ENCODE data around the gene ZMYND10.

ZMYND10 gene

DNA sequence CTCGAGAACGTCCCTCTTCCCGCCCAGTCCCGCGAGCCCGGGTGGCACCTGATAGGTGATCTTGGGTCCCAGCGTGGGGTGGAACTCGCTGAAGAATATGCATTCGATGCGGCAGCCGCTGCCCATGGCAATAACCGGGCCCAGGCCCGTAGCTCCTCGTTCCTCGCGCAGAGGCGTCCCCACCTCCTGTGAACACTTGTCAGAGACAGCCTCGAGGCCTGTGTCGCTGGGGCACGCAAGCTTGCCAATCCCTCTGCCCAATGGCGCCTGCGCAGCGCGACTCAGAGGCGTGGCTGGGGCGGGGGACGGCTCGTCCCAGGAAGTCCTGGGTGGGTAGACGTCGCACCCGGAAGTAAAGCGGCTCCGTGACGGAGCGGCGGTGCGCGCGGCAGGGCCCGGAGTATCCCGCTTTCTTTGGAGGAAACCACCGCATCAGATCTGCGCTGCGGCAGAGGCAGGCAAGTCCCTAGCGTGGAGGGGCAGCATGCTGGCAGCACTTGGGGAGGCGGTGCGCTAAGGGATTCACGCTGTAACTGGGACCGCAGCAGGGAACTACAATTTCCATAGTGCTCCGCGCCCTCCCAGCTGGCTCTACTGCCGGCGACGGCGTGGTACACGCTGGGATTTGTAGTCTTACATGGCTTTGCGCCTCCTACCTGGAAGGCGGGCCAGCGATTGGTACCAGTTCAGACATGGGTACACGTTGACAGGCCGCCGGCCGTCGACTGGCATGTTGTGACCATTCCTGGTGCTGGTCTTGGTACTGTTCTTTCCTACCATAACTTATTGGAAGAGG lies 5.2 kb upstream of the ZMYND10 start, which contains the start of the genes CYB561D2 and NPRL2:
TSS of gene CYB561D2 (plus strand) at position 336 of the 796 bp plus-strand sequence. CDS start 572 bp downstream, outside the sequence.
TSS of gene NPRL2 (minus strand) at position 249 of the 796 bp plus-strand sequence. CDS start at position 126, 123 bp downstream.
- FAIRE-seq (peak; percentile 98), DNase-seq (ENCODE audit: extremely low spot score, insufficient read length, low read depth) (peak; percentile 96)

DNA sequence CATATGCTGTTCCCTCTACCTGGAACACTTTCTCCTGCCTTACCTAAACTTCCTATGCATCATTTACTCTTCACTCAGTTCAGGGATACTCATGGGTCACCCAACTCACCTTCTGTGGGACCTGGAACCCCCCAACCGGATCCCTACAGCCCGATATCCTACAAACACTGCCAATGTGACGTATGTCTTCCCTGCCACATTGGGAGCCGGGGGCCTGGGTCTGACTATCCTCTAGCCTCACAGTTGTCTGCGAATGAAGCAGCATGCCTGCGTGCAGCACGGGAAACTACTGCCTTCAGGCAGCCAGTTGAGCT lies 4.6 kb upstream of the ZMYND10 start:
- FAIRE-seq (no peak), DNase-seq (ENCODE audit: extremely low spot score, insufficient read length, low read depth) (no peak)

DNA sequence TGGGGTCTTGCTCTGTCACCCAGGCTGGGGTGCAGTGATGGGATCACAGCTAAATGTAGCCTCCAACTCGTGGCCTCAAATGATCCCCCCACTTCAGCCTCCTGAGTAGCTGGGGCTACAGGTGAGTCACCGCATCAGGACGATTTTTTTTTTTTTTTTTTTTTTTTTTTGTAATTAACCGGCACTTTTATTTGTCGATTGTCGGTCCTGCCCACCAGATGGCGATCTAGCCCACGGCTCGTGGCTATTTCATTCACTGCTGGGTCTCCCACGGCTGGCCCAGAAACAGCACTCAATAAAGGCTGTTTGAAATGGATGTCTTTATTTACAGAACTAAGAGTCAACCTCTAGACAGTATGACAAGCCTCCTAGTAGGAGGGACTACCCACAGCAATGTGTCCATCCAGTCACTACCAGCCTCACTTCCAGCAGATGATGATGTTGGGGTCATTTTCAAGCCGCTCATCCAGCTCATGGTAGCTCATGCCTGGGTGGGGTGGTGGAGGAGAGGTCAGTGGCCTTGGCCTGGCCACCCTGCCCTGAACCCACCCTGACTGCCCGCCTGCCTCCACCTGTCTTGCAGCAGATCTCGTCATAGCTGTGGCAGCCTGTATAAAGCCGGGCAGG lies 1.8 kb upstream of the ZMYND10 start:
- FAIRE-seq (peak; percentile 72), DNase-seq (ENCODE audit: extremely low spot score, insufficient read length, low read depth) (no peak)

DNA sequence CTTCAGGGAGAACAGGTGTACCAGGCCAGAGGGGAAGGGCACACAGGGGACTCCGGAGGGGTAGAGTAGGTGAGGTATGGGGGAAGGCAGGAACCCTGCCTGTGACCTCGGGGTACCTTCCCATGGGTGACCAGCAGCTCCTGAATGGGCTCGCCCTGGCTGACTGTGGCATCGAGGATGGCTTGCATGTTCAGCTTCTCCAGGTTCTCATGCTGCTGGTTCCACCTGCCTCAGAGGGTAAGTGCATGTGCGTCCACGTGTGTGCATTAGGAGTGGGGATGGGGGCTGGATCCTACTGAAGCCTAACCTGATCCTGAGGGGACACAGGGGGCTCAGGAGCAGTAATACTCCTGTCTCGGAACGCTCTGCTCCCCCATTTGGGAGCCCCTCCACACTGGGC lies 524 bp downstream of the ZMYND10 start:
- DNase-seq (ENCODE audit: extremely low spot score, insufficient read length, low read depth) (no peak), FAIRE-seq (no peak)

DNA sequence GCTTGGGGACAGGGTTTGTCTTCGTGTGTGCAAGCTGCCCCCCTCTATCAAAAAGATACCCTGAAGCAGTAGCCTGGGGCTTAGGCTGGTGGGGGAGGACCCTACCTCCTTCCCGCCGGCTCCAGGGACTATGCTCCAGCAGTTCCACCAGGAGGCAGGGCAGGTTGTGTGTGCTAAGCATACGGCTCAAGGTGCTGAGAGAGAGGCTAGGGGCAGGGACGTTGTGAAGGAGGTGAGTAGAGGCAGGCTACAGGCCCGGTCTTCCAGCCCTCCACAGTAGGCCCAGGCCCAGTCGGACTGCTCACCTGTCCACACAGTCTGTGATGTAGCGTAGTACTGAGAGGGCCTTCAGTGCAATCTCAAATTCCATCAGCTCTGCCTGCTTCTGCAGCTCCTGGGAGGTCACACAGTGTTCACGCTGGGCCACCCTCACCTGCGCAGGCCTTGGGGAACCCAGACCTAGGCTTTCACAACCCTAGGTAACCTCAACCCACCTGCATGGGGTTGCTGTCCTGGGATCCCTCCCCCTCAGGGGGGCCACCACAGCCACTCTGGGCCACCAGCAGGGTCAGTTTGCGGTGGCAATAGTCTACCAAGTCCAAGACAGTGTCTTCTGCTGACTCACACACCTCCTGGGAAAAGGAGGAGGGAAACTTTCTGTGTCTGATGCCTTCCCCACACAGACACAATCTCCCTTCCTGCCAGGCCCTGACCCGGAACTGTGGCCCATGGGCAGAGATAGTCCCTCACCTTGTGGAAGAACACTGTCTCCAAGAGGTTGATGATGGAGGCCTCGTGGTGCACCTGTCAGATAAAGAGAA lies 2.5 kb downstream of the ZMYND10 start:
- FAIRE-seq (no peak), DNase-seq (ENCODE audit: extremely low spot score, insufficient read length, low read depth) (no peak)

DNA sequence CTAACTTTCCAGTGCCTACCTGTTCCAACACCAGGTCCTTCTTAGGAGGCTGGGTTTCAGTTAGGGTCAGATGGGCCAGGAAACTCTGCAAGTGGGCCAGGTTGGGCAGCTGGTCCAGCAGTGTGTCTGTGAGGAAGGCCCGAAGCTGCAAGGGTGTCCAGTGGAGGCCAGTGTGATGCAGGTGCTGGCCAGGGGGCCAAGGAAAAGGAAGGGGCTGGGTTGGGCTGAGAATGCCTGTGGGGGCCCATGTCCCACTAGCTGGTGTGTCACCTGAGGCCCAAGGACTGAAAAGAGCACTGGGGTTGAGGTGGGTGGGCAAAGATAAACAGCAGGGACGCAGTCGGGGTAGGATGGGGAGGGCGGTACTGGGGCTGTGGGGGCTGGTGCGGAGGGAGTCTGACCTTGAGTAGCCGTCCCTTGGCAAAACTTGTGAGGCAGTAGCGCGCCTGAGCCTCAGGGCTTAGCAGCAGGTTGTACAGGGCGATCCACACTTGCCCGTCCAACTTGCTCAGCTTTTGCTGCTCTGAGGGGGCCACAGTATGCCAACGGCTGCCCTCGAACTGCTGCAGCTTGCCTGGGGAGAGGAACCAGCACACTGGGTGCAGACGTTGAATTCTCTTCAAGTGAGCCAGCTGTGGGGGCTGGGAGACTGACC lies 3.4 kb downstream of the ZMYND10 start:
- FAIRE-seq (no peak), DNase-seq (ENCODE audit: extremely low spot score, insufficient read length, low read depth) (no peak)

DNA sequence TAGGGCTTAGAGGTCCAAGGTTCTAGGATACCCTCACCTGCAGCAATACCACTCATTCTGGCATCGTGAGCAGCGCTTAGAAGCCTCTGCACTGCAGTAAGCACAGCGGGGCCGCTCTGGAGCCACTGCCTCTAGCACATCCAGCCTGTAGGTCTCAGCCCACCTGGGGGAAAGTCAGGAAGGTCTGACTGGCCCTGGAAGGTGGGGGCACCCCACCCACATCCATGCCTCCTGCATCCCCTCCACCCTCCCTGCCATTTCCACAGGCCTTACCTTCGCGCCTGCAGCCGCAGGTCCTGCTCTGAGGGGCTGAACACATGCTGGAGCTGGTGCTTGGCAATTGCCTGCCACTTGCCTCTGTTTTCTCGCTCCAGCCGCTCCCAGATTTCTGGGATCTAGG lies 4.0 kb downstream of the ZMYND10 start:
- DNase-seq (ENCODE audit: extremely low spot score, insufficient read length, low read depth), result no peak
- no peak for FAIRE-seq

DNA sequence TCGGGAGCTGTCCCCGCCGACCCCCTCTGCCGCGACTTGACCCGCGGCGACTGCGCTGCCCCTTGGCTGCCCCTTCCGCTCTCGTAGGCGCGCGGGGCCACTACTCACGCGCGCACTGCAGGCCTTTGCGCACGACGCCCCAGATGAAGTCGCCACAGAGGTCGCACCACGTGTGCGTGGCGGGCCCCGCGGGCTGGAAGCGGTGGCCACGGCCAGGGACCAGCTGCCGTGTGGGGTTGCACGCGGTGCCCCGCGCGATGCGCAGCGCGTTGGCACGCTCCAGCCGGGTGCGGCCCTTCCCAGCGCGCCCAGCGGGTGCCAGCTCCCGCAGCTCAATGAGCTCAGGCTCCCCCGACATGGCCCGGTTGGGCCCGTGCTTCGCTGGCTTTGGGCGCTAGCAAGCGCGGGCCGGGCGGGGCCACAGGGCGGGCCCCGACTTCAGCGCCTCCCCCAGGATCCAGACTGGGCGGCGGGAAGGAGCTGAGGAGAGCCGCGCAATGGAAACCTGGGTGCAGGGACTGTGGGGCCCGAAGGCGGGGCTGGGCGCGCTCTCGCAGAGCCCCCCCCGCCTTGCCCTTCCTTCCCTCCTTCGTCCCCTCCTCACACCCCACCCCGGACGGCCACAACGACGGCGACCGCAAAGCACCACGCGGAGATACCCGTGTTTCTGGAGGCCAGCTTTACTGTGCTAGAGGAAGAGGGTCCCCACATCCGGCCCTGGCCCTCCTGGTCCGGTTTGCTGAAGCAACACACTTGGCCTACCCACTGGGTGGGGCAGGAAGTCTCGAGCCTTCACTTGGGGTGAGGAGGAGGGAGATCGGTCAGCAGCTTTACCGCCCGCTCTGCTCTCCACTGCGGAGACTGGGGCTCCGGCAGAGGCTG lies 4.8 kb downstream of the ZMYND10 start, which contains the start of gene RASSF1:
TSS of gene RASSF1 (minus strand) at position 389 of the 882 bp plus-strand sequence. CDS start at position 358, 31 bp downstream.
- FAIRE-seq, result peak; percentile 88
- peak; percentile 65 for DNase-seq (ENCODE audit: extremely low spot score, insufficient read length, low read depth)

DNA sequence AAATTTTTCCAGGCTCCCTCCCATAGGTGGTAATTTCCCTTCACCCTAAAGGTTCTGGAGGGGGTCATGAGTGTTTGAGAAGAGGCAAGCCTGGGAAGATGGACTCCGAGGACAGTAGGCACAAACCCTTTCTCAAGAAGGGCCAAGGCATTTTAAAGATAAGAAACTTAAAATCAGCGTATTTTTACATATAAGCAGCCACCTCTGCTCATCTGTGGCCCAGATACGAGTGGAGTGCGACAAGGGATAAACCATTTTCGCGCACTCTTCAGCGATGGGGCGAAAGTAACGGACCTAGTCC lies 5.4 kb downstream of the ZMYND10 start:
- no peak for FAIRE-seq
- DNase-seq (ENCODE audit: extremely low spot score, insufficient read length, low read depth), result no peak

DNA sequence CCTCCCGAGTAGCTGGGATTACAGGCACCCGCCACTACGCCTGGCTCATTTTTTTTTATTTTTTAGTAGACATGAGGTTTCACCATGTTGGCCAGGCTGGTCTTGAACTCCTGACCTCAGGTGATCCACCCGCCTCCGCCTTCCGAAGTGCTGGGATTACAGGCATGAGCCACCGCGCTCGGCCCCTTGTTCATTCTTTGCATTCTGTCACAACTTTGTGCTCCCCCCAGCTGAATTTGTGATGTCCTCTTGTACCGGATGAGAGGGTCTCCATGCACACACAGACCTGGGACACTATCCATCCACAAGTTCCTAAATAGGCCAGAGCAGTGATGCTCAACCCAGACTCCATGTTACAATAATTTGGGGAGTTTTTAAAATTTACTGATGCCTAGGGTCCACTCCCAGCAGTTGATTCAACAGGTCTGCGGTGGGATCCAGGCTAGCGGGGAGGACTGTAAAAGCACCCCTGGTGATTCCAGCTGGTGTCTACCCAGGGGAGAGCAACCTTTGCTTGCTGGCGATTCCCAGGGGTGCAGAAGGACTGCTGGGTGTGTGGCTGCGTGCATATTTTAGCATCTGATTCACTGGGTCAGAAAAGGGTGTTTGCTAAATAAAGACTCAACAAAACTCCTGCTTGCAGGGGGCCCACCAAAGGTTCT lies 5.9 kb downstream of the ZMYND10 start:
- DNase-seq (ENCODE audit: extremely low spot score, insufficient read length, low read depth) (no peak), FAIRE-seq (peak; percentile 26)

DNA sequence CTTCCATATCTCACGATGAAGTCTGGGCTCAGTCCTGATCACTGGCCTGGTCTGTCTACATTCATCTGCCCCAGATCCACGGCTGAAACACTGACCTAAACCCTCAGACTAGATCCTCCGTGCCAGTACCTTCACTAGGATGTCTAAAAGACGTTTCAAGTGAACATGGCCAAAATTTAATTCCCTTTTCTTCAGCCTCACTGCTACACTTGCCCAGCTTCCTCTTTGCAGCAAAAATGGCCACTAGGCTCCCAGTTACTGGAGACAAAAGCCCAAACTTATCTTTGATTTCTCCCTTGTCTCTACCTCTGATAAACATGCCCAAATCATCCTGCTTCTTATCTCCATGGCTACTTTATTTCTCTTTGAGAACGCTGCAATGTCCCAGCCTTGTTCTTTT lies 6.6 kb downstream of the ZMYND10 start:
- peak; percentile 63 for FAIRE-seq
- DNase-seq (ENCODE audit: extremely low spot score, insufficient read length, low read depth), result no peak

DNA sequence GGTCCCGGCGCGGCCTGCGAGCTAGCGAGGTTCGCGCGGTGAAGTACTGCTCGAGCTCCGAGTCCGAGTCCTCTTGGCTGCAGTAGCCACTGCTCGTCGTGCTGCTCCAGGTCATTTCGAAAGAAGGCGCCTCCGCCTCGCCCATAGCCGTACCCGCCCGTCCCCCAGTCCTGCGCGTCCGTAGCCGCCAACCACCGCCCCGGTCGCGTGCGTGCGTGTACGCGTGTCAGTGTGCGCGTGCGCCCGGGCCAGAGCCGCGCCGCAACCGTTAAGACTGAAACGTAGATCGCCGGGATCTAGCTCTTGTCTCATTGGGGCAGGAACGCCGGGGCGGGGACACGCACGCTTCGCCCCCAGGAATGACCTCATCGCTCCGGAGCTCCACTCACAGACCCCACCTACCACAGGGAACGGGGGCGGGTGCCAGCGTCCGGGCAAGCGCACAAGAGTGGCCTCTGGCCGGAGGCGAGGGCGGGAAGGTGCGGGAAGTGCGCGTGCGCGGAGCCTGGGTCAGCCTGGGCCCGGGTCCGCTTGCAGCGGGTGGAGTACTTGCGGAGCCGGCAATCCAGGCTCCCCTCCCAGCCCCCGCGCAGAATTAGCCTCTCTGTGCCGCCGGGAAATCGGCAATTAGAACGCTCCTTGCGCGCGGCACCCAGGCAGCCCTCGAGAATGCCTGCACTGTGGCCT lies 8.2 kb downstream of the ZMYND10 start:
- FAIRE-seq, result peak; percentile 98
- DNase-seq (ENCODE audit: extremely low spot score, insufficient read length, low read depth), result peak; percentile 98

DNA sequence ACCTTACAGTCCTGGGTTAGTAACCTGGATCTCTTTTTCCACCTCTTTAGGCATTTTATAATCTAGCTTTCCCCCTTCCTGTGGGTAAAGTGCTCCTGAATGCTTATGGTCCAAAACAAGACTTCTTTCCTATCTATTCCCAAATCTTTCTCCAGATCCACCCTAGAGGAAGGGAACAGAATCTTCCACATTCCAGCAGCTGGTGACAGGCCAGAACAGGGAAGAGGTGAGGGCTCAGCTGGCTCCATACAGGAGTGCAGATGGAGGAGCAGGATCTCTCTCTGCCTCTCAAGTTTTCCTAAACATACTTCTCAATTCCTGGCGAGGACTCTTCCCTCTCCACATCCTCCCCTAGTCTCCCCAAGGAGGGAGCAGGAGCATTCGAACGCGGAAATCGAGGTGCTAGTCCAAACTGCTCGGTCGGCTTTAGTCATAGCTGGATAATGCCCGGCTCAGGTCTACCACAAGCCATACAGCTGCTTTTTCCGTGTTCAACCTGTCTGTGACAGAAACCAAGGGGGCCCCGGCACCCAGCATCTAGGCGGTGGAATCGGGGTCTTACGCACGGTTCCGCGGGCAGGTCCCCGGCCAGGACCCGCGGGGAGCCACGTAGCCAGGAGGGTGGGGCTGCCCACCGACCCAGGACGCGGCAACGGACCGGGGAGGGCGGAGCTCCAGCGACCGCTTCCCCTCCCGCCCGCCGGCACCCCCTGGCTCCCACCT lies 8.9 kb downstream of the ZMYND10 start:
- no peak for DNase-seq (ENCODE audit: extremely low spot score, insufficient read length, low read depth)
- no peak for FAIRE-seq

DNA sequence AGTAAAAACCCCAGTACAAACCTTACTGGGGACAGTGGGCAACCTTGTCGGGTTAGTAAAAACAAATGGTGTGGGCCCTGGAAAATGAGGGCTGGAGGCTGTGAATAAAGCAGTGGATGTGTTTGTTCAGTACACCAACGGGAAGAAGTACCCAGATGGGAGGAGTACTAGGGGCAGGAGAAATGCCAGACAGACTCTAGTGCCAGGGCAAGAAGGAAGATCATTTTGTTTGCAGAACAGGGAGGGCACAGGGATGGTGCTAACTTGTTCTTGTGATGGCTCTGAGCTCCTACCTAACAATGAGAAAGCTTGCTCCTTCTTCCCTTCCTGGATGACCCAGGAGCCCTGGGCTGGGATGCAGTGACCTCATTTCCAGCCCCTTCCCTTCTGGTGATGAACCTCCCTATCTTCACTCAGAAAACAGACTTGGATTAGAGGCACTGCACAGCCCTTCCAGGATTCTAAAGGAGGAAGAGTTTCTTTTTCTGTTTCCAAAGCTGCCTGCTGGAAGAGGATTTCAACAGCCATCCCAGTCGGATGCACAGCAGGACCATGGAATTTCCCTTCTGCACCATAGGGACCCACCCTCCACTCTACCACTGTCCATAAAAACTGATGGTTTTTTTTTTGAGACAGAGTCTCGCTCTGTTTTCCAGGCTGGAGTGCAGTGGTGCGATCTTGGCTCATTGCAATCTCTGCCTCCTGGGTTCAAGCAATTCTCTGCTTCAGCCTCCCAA lies 11.0 kb downstream of the ZMYND10 start:
- FAIRE-seq, result no peak
- DNase-seq (ENCODE audit: extremely low spot score, insufficient read length, low read depth), result no peak

DNA sequence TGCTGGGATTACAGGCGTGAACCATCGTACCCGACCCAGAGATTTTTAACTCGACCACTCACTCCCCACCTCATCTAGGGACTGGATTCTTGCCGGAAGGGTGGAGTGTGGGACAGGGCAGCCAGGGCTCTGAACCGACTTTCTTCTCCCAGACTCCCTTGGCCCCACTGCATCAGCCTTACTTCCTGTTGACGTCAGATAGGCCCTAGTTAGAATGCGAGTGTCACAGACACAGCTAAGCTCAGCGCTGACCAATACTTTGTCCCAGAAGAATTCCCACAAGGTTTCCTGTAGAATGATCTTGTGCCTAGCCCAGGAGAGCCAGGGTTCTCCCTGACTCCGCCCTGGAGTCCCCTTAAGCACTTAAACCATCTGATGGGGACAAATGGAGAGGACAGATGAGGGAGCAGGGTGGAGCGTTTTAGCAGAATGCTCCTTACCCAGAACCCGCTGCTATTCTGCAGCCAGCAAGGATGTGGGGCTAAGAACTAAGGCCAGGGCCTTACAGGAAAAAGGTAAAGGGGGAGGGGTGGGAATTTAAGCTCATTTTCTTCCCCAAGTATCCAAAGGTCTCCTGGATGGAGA lies 11.7 kb downstream of the ZMYND10 start:
- no peak for FAIRE-seq
- no peak for DNase-seq (ENCODE audit: extremely low spot score, insufficient read length, low read depth)

DNA sequence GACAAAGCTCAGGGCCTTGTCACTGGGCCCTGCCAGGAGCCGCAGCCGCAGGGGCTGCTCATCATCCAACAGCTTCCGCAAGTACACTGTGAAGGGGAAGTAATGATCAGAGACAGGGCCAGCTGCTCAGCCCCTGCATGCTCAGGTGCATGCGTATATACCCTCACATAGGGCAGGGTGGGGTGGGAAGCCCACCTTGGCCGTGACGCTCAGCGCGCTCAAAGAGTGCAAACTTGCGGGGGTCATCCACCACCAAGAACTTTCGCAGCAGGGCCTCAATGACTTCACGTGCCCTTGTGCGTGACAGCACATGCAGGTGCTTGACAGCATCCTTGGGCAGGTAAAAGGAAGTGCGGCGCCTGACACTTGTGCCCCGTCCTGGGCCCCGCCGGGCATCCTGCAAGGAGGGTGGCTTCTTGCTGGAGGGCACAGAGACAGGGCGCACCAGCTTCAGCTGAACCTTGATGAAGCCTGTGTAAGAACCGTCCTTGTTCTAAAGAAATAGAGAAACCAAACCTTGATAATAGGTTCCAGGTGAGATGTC lies 14.1 kb downstream of the ZMYND10 start:
- no peak for FAIRE-seq
- DNase-seq (ENCODE audit: extremely low spot score, insufficient read length, low read depth), result no peak
